GM12872 (cell line): ENCODE results near the gene DGKE.
A peak's percentile ranks its signal among the peaks of the same experiment; 100 is the strongest.

Experiments
- TF ChIP-seq, protein P1 (sequence below): IDR thresholded peaks from 3 replicates; pipeline ENCODE4 v1.5.1; 2011; ENCODE audit warnings: low read depth, mild to moderate bottlenecking, low read length, moderate library complexity; ENCODE audit not compliant: insufficient read depth

DGKE gene

DNA sequence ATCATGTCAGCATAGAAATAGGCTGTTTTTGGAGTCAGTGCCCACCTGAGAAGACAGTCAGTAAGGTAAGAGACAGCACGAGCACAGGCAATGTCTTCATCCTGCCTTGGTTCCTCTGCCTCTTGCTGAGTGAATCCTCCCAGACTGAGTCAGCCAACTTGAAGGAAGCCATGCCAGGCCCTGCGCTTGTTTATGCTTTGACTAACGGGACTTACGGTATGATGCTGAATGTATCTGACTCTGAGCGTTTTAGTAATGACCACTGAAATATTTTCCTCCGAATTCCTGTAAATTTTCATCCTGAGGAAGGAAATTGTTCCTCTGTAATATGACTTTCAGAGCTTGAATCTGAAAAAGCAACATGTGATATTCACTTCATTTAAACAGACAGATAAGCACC lies 18.2 kb upstream of the DGKE start:
- TF ChIP-seq, protein P1, sequence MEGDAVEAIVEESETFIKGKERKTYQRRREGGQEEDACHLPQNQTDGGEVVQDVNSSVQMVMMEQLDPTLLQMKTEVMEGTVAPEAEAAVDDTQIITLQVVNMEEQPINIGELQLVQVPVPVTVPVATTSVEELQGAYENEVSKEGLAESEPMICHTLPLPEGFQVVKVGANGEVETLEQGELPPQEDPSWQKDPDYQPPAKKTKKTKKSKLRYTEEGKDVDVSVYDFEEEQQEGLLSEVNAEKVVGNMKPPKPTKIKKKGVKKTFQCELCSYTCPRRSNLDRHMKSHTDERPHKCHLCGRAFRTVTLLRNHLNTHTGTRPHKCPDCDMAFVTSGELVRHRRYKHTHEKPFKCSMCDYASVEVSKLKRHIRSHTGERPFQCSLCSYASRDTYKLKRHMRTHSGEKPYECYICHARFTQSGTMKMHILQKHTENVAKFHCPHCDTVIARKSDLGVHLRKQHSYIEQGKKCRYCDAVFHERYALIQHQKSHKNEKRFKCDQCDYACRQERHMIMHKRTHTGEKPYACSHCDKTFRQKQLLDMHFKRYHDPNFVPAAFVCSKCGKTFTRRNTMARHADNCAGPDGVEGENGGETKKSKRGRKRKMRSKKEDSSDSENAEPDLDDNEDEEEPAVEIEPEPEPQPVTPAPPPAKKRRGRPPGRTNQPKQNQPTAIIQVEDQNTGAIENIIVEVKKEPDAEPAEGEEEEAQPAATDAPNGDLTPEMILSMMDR: no peak

DNA sequence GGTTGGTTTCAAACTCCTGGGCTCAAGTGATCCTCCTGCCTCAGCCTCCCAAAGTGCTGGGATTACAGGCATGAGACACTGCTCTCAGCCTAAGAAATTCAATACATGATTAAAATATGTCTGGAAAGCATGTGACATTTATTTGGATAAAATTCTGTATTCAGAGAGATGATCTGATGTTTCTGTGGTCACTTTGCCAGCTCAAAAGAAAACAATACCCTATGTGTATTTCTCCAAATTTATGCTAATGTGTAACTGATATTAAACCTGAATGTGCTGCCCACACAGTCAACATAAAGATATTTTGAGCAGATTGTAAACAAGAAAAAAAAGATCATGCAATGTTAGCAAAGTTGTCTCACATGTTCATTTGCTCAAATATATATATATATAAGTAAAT lies 16.9 kb upstream of the DGKE start:
- TF ChIP-seq, protein P1: no peak

DNA sequence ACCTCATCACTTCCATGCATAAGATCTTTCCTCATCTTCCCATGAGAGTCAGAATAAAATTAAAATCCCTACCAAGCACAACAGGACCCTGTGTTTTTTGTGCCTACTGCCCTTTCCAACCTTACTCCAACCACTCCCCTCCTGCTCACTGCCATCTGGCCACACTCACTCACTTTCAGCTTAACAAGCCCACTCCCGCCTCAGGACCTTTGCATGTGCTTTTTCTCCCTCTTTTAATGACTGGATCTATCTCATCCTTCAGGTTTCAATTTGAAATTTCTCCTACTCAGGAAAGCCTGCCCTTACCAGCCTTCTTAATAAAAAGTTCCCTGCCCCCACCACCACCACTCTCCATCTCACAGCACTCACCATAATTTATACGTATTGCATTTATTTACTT lies 14.9 kb upstream of the DGKE start:
- TF ChIP-seq, protein P1: no peak

DNA sequence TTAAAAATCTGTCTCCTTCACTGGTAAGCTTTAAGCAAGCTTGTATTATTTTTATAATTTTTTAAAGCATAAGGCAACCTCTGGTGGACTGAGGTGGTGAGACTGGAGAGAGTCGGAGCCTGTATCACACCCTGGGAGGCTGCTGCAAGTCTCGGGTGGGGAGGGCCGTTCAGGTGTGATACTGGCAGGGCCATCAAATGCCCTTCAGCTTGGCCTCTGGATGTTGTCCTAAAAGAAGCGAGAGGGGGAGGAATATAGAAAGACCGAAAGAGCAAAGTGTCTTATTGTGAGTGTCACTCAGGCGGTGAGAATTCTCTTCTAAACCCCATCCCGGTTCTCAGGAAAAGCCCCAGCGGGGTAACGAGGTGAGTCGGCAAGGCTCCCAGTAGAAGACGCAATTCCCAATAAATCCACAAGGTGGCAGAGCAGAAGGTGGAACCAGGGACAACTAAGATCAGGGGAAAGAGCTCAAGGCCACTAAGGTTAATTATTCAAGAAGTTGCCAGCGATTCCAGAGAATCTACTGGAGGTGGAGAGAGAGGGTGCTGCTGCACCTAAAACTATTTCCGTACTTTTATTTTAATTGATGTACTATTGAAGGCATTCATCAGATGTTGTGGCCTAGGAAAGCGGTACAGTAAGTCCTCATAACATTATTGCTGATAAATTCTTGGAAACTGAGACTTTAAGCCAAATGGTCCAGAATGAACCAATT lies 14.4 kb upstream of the DGKE start:
- TF ChIP-seq, protein P1: peak; percentile 77

DNA sequence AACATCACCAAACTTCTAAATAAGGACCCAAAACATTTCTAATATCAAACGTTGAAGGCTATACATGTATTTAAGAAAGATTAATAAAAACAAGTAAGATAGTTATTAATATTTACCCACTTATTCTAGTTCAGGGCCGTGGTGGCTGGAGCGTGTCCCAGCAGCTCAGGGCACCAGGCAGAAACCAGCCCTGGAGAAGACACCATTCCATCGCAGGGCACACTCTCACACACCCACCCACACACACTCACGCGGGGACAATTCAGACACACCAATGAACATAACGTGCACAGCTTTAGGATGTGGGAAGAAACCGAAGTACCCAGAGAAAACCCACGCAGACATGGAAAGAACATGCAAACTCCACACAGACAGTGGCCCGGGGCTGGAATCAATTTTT lies 13.7 kb upstream of the DGKE start:
- TF ChIP-seq, protein P1: no peak

DNA sequence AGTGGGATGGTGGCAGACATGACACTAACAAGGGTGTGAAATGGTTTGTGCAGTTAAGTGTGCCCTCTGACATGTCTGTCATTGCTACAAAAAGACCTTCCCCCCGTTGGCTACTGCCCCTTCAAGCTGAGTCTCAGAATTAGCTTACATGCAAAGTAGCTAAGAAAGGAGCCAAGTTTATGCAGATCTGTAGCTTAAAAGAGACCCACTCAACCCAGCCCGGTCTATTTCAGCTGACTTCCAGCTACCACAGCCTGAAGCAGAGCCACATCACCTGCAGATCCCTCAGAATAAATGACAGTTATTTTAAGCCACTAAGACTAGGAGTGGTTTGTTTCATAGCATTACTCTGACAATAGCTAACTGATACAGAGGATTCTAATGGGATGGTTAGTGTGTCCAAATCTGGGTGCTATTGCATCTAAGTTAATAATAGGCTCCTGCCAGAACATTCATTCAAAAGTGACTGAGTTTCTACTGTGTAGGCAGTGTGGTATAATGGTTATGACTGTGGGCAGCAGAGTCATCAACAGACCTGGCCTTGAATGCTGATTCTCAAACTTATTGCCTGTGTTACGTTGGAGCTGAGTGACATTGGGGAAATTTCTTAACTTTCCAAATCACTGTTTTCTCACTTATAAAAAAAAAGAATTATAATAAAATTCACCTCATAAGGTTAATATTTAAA lies 12.0 kb upstream of the DGKE start:
- TF ChIP-seq, protein P1: no peak

DNA sequence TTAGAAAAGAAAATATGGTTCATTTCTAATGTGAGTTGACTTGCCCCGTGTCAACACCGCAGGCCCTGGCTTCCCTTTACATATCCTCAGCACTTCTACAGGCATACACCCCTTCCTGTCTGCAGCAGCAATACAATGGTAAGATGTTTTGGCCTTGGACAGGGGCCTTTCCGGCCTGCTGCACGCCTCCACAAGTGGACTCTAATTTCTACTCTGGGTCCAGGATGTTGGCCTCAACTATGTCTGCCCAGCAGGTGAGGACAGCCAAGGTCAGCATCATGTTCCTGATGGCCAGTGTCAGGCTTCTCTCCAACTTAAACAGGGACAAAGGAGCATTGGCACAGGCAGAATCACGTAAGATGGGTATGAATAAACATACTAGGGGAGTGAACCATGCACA lies 11.2 kb upstream of the DGKE start:
- TF ChIP-seq, protein P1: no peak
